PC-9 (cell line): ENCODE data around the gene CRTC3. TPM values are rescaled to one million over a fixed set of nuclear protein-coding genes. Genes with fewer than 3 reads are reported as not detected.

Experiments used
- BruUV-seq: library from RNA; stranded (reverse); fragments of 400-500 nt; replicated peaks from 2 replicates; lab custom pipeline; 2021; lab: Mats Ljungman, UMichigan
- CTCF ChIA-PET: fragments of 300-600 bp; sonication (Branson Sonifier 250); formaldehyde crosslinking; loops from one replicate; lab custom pipeline; 2022; ENCODE audit warnings: antibody characterized with exemption; lab: Charles Lee
- POLR2A ChIA-PET: fragments of 300-600 bp; sonication (Branson Sonifier 250); formaldehyde crosslinking; loops from one replicate; lab custom pipeline; 2022; ENCODE audit warnings: antibody characterized with exemption; ENCODE audit not compliant: unreplicated experiment; lab: Charles Lee
- DNase-seq, 2 experiments: peaks; one replicate each; pipeline versions ENCODE4 v3.0.0 to v3.0.0-alpha.2; 2015 to 2022; ENCODE audit warnings: mixed read lengths in 1 of 2
- H2AFZ ChIP-seq: fragments of 200-600 bp; sonication (generic); 2 replicates; pipeline ENCODE4 v1.8.1; 2017; ENCODE audit warnings: antibody characterized with exemption
- H3F3A ChIP-seq: fragments of 200-600 bp; sonication (generic); 2 replicates; pipeline ENCODE4 v1.8.1; 2017; ENCODE audit warnings: antibody characterized with exemption, mild to moderate bottlenecking, low read depth; ENCODE audit not compliant: insufficient read depth
- H3K27ac ChIP-seq: fragments of 200-600 bp; sonication (generic); 2 replicates; pipeline ENCODE4 v1.6.1; 2016; ENCODE audit warnings: mixed run types
- H3K27me3 ChIP-seq: fragments of 200-600 bp; sonication (generic); 2 replicates; pipeline ENCODE4 v1.6.1; 2016; ENCODE audit warnings: low read depth, mixed run types; ENCODE audit not compliant: insufficient read depth
- H3K36me3 ChIP-seq: fragments of 200-600 bp; sonication (generic); 2 replicates; pipeline ENCODE4 v1.6.1; 2016; ENCODE audit warnings: low read depth, mixed run types
- H3K4me1 ChIP-seq: fragments of 200-600 bp; sonication (generic); replicated peaks from 2 replicates; pipeline ENCODE4 v1.6.1; 2016; ENCODE audit warnings: mixed run types; ENCODE audit not compliant: insufficient read depth
- H3K4me2 ChIP-seq: fragments of 200-600 bp; sonication (generic); 2 replicates; pipeline ENCODE4 v1.6.1; 2017; ENCODE audit warnings: mixed run types
- H3K4me3 ChIP-seq: fragments of 200-600 bp; sonication (generic); 2 replicates; pipeline ENCODE4 v1.6.1; 2016; ENCODE audit warnings: mixed run types
- H3K79me2 ChIP-seq: fragments of 200-600 bp; sonication (generic); 2 replicates; pipeline ENCODE4 v1.6.1; 2017; ENCODE audit warnings: low read depth, mixed run types
- H3K9me2 ChIP-seq: fragments of 200-600 bp; sonication (generic); 2 replicates; pipeline ENCODE4 v1.8.1; 2017; ENCODE audit warnings: mild to moderate bottlenecking; ENCODE audit not compliant: insufficient read depth
- H3K9me3 ChIP-seq: fragments of 200-600 bp; sonication (generic); 2 replicates; pipeline ENCODE4 v1.8.1; 2016; ENCODE audit warnings: low read depth; ENCODE audit not compliant: insufficient read depth
- H4K20me1 ChIP-seq: fragments of 200-600 bp; sonication (generic); 2 replicates; pipeline ENCODE4 v1.8.1; 2017; ENCODE audit not compliant: insufficient read depth
- CTCF ChIP-seq: fragments of 200-600 bp; sonication (generic); conservative IDR thresholded peaks from 2 replicates; pipeline ENCODE4 v1.6.1; 2017; ENCODE audit warnings: mixed run types, antibody characterized with exemption, mild to moderate bottlenecking, moderate library complexity
- EZH2 ChIP-seq: fragments of 200-600 bp; sonication (generic); IDR thresholded peaks from 2 replicates; pipeline ENCODE4 v1.8.0; 2017; ENCODE audit warnings: antibody characterized with exemption, low read depth
- intact Hi-C: fragments of 100-400 bp; cut with micrococcal nuclease; formaldehyde crosslinking; loops from one replicate; pipeline ENCODE4 v1.10.0; 2022; ENCODE audit not compliant: unreplicated experiment
- total RNA-seq: library from RNA; stranded (reverse); gene quantifications from 2 replicates; pipeline ENCODE4 v1.2.3, GENCODE V29; 2021

CRTC3 gene
- total RNA-seq, 1 experiment from 2014 or later = 18.6 TPM

- intact Hi-C loops = no loop called here
These were observed 111.1 kb downstream of the CRTC3 start for GRCh38 chr15:90640862-90641261.

GRCh38 chr15:90641581-90642463, 112.1 kb downstream of the CRTC3 start:
- no peaks in the 10 kb centered on the region for H4K20me1 ChIP-seq
- peaks cover 17% of the 10 kb centered on the region for H3F3A ChIP-seq
- intact Hi-C loops = no loop called here
- H3K27me3 ChIP-seq = no peaks in the 10 kb centered on the region
- H3K4me3 ChIP-seq = no peak overlapping the region
- no peaks in the 10 kb centered on the region for H3K36me3 ChIP-seq
- ChIA-PET POLR2A (no interaction called here), CTCF (interaction anchor here (0.6 kb wide), 1 partner anchor 406 kb away, joined by 3 read pairs; no protein-coding TSS in a partner anchor)
- H3K9me2 ChIP-seq = no peaks in the 10 kb centered on the region
- no peak overlapping the region for H3K27ac ChIP-seq
- DNase-seq = no peak
- H3K4me1 ChIP-seq = no peaks in the 10 kb centered on the region
- no peaks in the 10 kb centered on the region for H3K9me3 ChIP-seq
- no TSS peak for BruUV-seq
- H3K79me2 ChIP-seq = no peaks in the 10 kb centered on the region
- no peak overlapping the region for H2AFZ ChIP-seq
- no peak for TF ChIP-seq CTCF
- TF ChIP-seq EZH2 = no peak
- no peak overlapping the region for H3K4me2 ChIP-seq

More at GRCh38 chr15:90640862-90641261, 111.1 kb downstream of the CRTC3 start:
- BruUV-seq = no TSS peak
- no peak overlapping the region for H3K27ac ChIP-seq
- TF ChIP-seq EZH2 = no peak
- TF ChIP-seq CTCF = no peak
- no peaks in the 10 kb centered on the region for H3K4me1 ChIP-seq
- no peak overlapping the region for H3K4me3 ChIP-seq
- no peak for DNase-seq
- no peaks in the 10 kb centered on the region for H3K9me2 ChIP-seq
- H3K27me3 ChIP-seq = no peaks in the 10 kb centered on the region
- no peak overlapping the region for H3K4me2 ChIP-seq
- no peaks in the 10 kb centered on the region for H3K36me3 ChIP-seq
- H2AFZ ChIP-seq = no peak overlapping the region
- H3K9me3 ChIP-seq = no peaks in the 10 kb centered on the region
- CTCF ChIA-PET = no interaction called here
- POLR2A ChIA-PET = no interaction called here
- peaks cover 10% of the 10 kb centered on the region for H3F3A ChIP-seq
- H3K79me2 ChIP-seq = no peaks in the 10 kb centered on the region
- H4K20me1 ChIP-seq = no peaks in the 10 kb centered on the region

GRCh38 chr15:90642464-90643300, 113.0 kb downstream of the CRTC3 start:
- Histone ChIP-seq H3F3A (peaks cover 17% of the 10 kb centered on the region), H3K4me3 (no peak overlapping the region), H4K20me1 (no peaks in the 10 kb centered on the region), H3K4me1 (peaks cover 2% of the 10 kb centered on the region), H3K36me3 (no peaks in the 10 kb centered on the region), H3K27me3 (no peaks in the 10 kb centered on the region), H3K9me2 (no peaks in the 10 kb centered on the region), H3K4me2 (no peak overlapping the region), H3K27ac (no peak overlapping the region), H3K79me2 (no peaks in the 10 kb centered on the region), H3K9me3 (no peaks in the 10 kb centered on the region), H2AFZ (no peak overlapping the region)
- CTCF ChIA-PET = no interaction called here
- POLR2A ChIA-PET = interaction anchor here (0.5 kb wide), 1 partner anchor 813 kb away, joined by 4 read pairs; no protein-coding TSS in a partner anchor
- intact Hi-C loops = no loop called here
- TF ChIP-seq CTCF (no peak), EZH2 (no peak)
- DNase-seq = no peak
- no TSS peak for BruUV-seq
